Panc1 (cell line): ENCODE data around the gene SCRN3.

Experiments used
- POLR2AphosphoS5 ChIP-seq: IDR thresholded peaks from 2 replicates; pipeline ENCODE4 v1.6.1; 2012; ENCODE audit warnings: mild to moderate bottlenecking, low read depth, low read length, moderate library complexity
- SIN3A ChIP-seq: IDR thresholded peaks from 2 replicates; pipeline ENCODE4 v1.6.1; 2012; ENCODE audit warnings: low read depth, mild to moderate bottlenecking, low read length, moderate library complexity, borderline replicate concordance; ENCODE audit not compliant: insufficient read depth
- TCF7L2 ChIP-seq: IDR thresholded peaks from 2 replicates; pipeline ENCODE4 v1.6.1; 2011; ENCODE audit warnings: mild to moderate bottlenecking, low read depth, low read length, inconsistent platforms
- TF ChIP-seq, protein P1 (sequence below): fragments of 450-650 bp; IDR thresholded peaks from 2 replicates; pipeline ENCODE4 v1.5.1; 2017; ENCODE audit warnings: mild to moderate bottlenecking

DNA sequence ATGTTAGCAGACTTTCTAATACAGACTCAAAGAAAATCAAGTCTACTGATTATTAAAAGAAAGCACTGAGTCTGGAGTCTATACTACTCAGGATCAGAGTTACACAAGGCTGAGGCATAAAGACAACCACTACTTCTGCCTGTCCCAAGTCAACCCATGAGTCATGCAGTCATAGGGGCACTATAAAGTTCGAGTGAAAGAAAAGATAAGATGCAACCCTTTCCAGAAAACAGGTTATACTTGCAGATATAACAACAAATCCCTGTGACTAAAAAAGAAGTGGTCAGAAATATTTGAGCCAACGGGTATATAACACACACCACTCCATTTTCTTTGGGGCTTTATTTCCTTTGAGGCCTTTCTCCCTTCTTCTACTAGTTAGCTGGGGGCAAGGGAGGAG is 18.6 kb upstream of the SCRN3 start:
- TF ChIP-seq, protein P1, sequence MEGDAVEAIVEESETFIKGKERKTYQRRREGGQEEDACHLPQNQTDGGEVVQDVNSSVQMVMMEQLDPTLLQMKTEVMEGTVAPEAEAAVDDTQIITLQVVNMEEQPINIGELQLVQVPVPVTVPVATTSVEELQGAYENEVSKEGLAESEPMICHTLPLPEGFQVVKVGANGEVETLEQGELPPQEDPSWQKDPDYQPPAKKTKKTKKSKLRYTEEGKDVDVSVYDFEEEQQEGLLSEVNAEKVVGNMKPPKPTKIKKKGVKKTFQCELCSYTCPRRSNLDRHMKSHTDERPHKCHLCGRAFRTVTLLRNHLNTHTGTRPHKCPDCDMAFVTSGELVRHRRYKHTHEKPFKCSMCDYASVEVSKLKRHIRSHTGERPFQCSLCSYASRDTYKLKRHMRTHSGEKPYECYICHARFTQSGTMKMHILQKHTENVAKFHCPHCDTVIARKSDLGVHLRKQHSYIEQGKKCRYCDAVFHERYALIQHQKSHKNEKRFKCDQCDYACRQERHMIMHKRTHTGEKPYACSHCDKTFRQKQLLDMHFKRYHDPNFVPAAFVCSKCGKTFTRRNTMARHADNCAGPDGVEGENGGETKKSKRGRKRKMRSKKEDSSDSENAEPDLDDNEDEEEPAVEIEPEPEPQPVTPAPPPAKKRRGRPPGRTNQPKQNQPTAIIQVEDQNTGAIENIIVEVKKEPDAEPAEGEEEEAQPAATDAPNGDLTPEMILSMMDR: no peak
- TF ChIP-seq POLR2AphosphoS5: no peak
- TF ChIP-seq TCF7L2: no peak
- TF ChIP-seq SIN3A: no peak
